ENCODE measurements around the gene CHST9.

GRCh38 chr18:26869640-26870039 is 315.5 kb downstream of the CHST9 start:
- TF ChIP-seq CTCF (conservative IDR thresholded peaks at IDR 0.05), result no peak
- no peak for TF ChIP-seq EZH2 (IDR thresholded peaks at IDR 0.05; ENCODE audit: low read depth)

All from PC-9 (cell line).